HuH-7 (cell line): ENCODE data around the gene CAMKV.
A peak's percentile ranks its signal among the peaks of the same experiment; 100 is the strongest.
"Not testable (repeated sequence)": the region's sequence is repeated elsewhere in the genome, so short reads cannot be mapped to it uniquely, and the experiment has no call there.

Experiments used
- DNase-seq: peaks from one replicate; pipeline ENCODE4 v3.0.0; 2011; ENCODE audit warnings: low spot score

The CAMKV gene

GRCh38 chr3:49845694-49846093 lies 24.0 kb downstream of the CAMKV start:
- no peak for DNase-seq

GRCh38 chr3:49844464-49845183 lies 25.1 kb downstream of the CAMKV start:
- no peak for DNase-seq

GRCh38 chr3:49842843-49843517 lies 26.7 kb downstream of the CAMKV start:
- no peak for DNase-seq

- DNase-seq: no peak
These were observed 27.9 kb downstream of the CAMKV start for GRCh38 chr3:49841806-49842205.

- peak; percentile 28 for DNase-seq
These were observed 28.5 kb downstream of the CAMKV start for GRCh38 chr3:49841126-49841696.

- no peak for DNase-seq
These were observed 29.3 kb downstream of the CAMKV start for GRCh38 chr3:49840388-49840787.

GRCh38 chr3:49839193-49839809 lies 30.4 kb downstream of the CAMKV start:
- DNase-seq: peak; percentile 66

GRCh38 chr3:49831341-49831740 lies 38.4 kb downstream of the CAMKV start:
- no peak for DNase-seq

GRCh38 chr3:49826016-49826415 lies 43.7 kb downstream of the CAMKV start:
- no peak for DNase-seq

- DNase-seq: not testable (repeated sequence)
These were observed 46.6 kb downstream of the CAMKV start for GRCh38 chr3:49823131-49823530.

- DNase-seq: no peak
These were observed 56.1 kb downstream of the CAMKV start, which contains the start of gene UBA7 for GRCh38 chr3:49813497-49814174. UBA7 (minus strand) TSS chr3:49813953; CDS start chr3:49813787, 166 bp downstream.

- no peak for DNase-seq
These were observed 56.7 kb downstream of the CAMKV start for GRCh38 chr3:49812916-49813496.
